Lung (tissue), 12 donors: ENCODE data around the gene FHOD1. TPM values are rescaled to one million over a fixed set of nuclear protein-coding genes. Genes with fewer than 3 reads are reported as not detected.

Experiments used
- ATAC-seq: fragments of 200-7000 bp; cut with Tn5 transposase; one replicate; pipeline ENCODE4 v1.9.1; 2020; ENCODE audit warnings: moderate number of reproducible peaks; ENCODE audit not compliant: insufficient read depth, low FRiP score
- DNase-seq, 3 donors: peaks; one replicate each; pipeline ENCODE4 v3.0.0-alpha.2; 2013 to 2017
- H3K27ac ChIP-seq, 2 donors: one replicate each; pipeline ENCODE4 v1.5.1; 2013; ENCODE audit warnings: mild to moderate bottlenecking in 2 of 2, moderate library complexity in 2 of 2, control low read depth in 1 of 2, inconsistent platforms in 1 of 2, low read depth in 1 of 2, low read length in 1 of 2
- H3K27me3 ChIP-seq, 3 donors: one replicate each; pipeline ENCODE4 v1.5.1; 2013; ENCODE audit warnings: low read length in 2 of 3; ENCODE audit not compliant: control insufficient read depth in 3 of 3, insufficient read depth in 3 of 3
- H3K36me3 ChIP-seq, 4 donors: one replicate each; pipeline ENCODE4 v1.5.1; 2013; ENCODE audit warnings: low read length in 4 of 4, mild to moderate bottlenecking in 1 of 4, moderate library complexity in 1 of 4; ENCODE audit not compliant: control insufficient read depth in 4 of 4, insufficient read depth in 4 of 4
- H3K4me1 ChIP-seq, 5 donors: one replicate each; pipeline ENCODE4 v1.5.1; 2013; ENCODE audit warnings: low read length in 5 of 5, mild to moderate bottlenecking in 2 of 5, moderate library complexity in 1 of 5; ENCODE audit not compliant: control insufficient read depth in 5 of 5, insufficient read depth in 5 of 5
- H3K4me3 ChIP-seq: one replicate; pipeline ENCODE4 v1.5.1; 2013; ENCODE audit warnings: mild to moderate bottlenecking, control low read depth, moderate library complexity
- H3K9ac ChIP-seq, 2 donors: one replicate each; pipeline ENCODE4 v1.5.1; 2013; ENCODE audit warnings: low read length in 2 of 2, control low read depth in 1 of 2; ENCODE audit not compliant: insufficient read depth in 1 of 2
- H3K9me3 ChIP-seq, 4 donors: one replicate each; pipeline ENCODE4 v1.5.1; 2013; ENCODE audit warnings: low read length in 3 of 4, mild to moderate bottlenecking in 1 of 4, moderate library complexity in 1 of 4; ENCODE audit not compliant: control insufficient read depth in 4 of 4, insufficient read depth in 3 of 4
- CTCF ChIP-seq: IDR thresholded peaks from 2 replicates; pipeline ENCODE4 v1.5.1; 2012; ENCODE audit warnings: mild to moderate bottlenecking; ENCODE audit errors: control extremely low read depth, extremely low read depth
- WGBS, 2 donors: extraction: QIAGEN DNeasy Blood & Tissue Kit; methylation state at CpG; one replicate each; pipeline ENCODE4 v1.1.7; 2013; 5-methylcytosine and 5-hydroxymethylcytosine counted together
- polyA plus RNA-seq, 2 donors: library from polyadenylated mRNA; stranded (reverse); fragments of 200-250 nt; gene quantifications; one replicate each; pipeline ENCODE4 v1.2.1, GENCODE V29; 2013
- total RNA-seq, 2 donors: library from RNA; depleted of rRNA in 1 of 2; stranded (reverse); fragments of >200 nt in 1 of 2; gene quantifications; one replicate each; pipeline ENCODE4 v1.2.1, GENCODE V29; 2014 to 2021
- donor health status: control.
- donor health status: control.
- donor health status: Bipolar disorder and iron deficiency.
- donor health status: healthy.
- donor health status: DM: yes; HTN: yes; CAD: no.

Gene FHOD1
- total and polyA plus RNA-seq, 4 donors, result 51.3 to 129 (median 65.5) TPM

- 86 to 88% methylated on average over 4 of the region's 4 CpGs for WGBS, 2 donors
- ATAC-seq, result no peak
- TF ChIP-seq CTCF, result no peak
Observed at GRCh38 chr16:67257486-67258160, 10.3 kb upstream of the FHOD1 start.

GRCh38 chr16:67256701-67257230 is 9.5 kb upstream of the FHOD1 start:
- no peak for TF ChIP-seq CTCF
- ATAC-seq (no peak), DNase-seq (no peak)
- no peaks in the 10 kb centered on the region for H3K9me3 ChIP-seq
- 92 to 98% methylated on average over 11 of the region's 11 CpGs for WGBS, 2 donors
- no peaks in the 10 kb centered on the region for H3K4me1 ChIP-seq
- H3K27ac ChIP-seq, result no peak overlapping the region
- no peaks in the 10 kb centered on the region for H3K27me3 ChIP-seq
- H3K36me3 ChIP-seq, result peaks cover 0 to 43% (median 8%) of the 10 kb centered on the region in 4 donors
- no peak overlapping the region for H3K9ac ChIP-seq
- no peak overlapping the region for H3K4me3 ChIP-seq

More at GRCh38 chr16:67257486-67258160, 10.3 kb upstream of the FHOD1 start:
- Histone ChIP-seq H3K9me3 (no peaks in the 10 kb centered on the region), H3K36me3 (peaks cover 0 to 43% (median 8%) of the 10 kb centered on the region in 4 donors), H3K27ac (no peak overlapping the region), H3K9ac (no peak overlapping the region), H3K4me1 (no peaks in the 10 kb centered on the region), H3K4me3 (no peak overlapping the region), H3K27me3 (no peaks in the 10 kb centered on the region)
- no peak for DNase-seq

GRCh38 chr16:67255553-67256221 is 8.4 kb upstream of the FHOD1 start:
- H3K4me1 ChIP-seq, result peaks cover 0 to under 1% (median 0%) of the 10 kb centered on the region in 5 donors
- no peak overlapping the region for H3K27ac ChIP-seq
- H3K36me3 ChIP-seq, result peaks cover 0 to 34% (median 8%) of the 10 kb centered on the region in 4 donors
- no peak overlapping the region for H3K9ac ChIP-seq
- 92% methylated on average over 17 of the region's 17 CpGs for WGBS, 2 donors
- H3K9me3 ChIP-seq, result no peaks in the 10 kb centered on the region
- no peak overlapping the region for H3K4me3 ChIP-seq
- TF ChIP-seq CTCF, result no peak
- DNase-seq, result no peak
- no peaks in the 10 kb centered on the region for H3K27me3 ChIP-seq
- ATAC-seq, result no peak
